ACHN (cell line): Measurements from ENCODE around the gene LTN1.
"Not testable (repeated sequence)": the region's sequence is repeated elsewhere in the genome, so short reads cannot be mapped to it uniquely, and the experiment has no call there.

Experiments
- DNase-seq: peaks from one replicate; pipeline ENCODE4 v3.0.0-alpha.2; 2015
- in situ Hi-C: cut with HindIII; loops from 2 replicates; pipeline ENCODE4 v1.10.0; 2017; ENCODE audit warnings: low sequenced_read_pairs, low pct_ligation_motif_present, low pct_unique_long_range_greater_than_20kb

Gene LTN1

GRCh38 chr21:29002442-29003144 lies 9.9 kb upstream of the LTN1 start:
- in situ Hi-C loops = no loop called here
- peak; percentile 93 for DNase-seq

- no peak for DNase-seq
- in situ Hi-C loops = no loop called here
Observed at GRCh38 chr21:28993293-28993629, 584 bp upstream of the LTN1 start.

- DNase-seq = peak; percentile 21
- in situ Hi-C loops = no loop called here
Observed at GRCh38 chr21:28991861-28992525, 684 bp downstream of the LTN1 start.

DNA sequence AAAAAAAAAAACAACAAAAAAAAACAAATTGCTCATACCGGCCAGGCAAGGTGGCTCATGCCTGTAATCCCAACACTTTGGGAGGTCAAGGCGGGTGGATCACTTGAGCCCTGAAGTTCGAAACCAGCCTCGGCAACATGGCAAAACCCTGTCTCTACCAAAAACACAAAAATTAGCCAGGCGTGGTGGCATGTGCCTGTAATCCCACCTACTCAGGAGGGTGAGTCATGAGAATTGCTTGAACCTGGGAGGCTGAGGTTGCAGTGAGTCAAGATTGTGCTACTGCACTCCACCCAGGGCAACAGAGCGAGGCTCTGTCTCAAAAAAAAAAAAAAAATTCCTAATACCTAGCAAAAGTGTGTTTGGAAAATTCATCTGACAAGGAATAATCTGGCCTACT lies 4.5 kb downstream of the LTN1 start:
- in situ Hi-C loops = not testable (repeated sequence)
- DNase-seq = peak; percentile 70

DNA sequence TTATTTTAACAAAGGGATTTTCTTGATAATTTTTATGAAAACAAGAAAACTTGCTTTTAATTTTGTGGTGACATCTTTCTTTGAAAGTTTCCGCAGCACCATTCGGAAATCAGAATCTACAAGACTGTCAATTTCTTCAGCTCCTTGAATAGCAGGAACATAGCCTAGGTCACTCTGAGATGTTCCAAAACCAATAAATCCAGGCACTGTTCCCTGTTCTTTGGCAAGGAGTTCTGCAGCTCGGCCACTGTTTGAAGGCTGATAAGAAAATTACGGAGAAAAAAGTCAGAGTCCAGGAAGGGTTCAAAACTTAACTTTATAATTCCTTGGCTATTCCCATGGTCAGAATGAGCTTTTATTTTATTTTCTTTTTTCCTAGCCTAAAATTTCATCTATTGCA lies 6.0 kb downstream of the LTN1 start:
- in situ Hi-C loops = no loop called here

GRCh38 chr21:28982637-28983036 lies 10.0 kb downstream of the LTN1 start:
- no peak for DNase-seq
- in situ Hi-C loops = no loop called here

More for the DNA sequence above, 6.0 kb downstream of the LTN1 start:
- DNase-seq = no peak

DNA sequence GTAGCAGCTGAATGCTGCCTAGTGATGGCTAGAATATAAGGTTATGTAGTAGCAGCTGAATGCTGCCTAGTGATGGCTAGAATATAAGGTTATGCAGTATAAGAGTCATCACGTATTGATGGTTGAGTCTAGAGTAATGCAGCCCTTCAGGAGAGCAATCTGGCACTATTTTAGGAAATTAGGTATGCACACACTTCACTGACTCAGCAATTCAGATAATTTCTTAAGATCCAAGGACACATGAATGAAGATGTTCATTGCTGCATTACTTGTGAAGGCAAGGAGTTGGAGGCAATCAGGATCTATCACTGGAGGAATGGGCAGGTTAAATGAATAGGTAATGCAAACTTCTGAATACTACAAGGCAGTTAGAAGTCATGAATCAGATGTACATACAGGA lies 13.6 kb downstream of the LTN1 start:
- no peak for DNase-seq
- in situ Hi-C loops = no loop called here

- in situ Hi-C loops = no loop called here
- DNase-seq = no peak
Observed at GRCh38 chr21:28975397-28975796, 17.3 kb downstream of the LTN1 start.

- no peak for DNase-seq
- in situ Hi-C loops = no loop called here
Observed at GRCh38 chr21:28974531-28975227, 18.0 kb downstream of the LTN1 start.

- DNase-seq = no peak
- in situ Hi-C loops = no loop called here
Observed at GRCh38 chr21:28972398-28972797, 20.3 kb downstream of the LTN1 start.

DNA sequence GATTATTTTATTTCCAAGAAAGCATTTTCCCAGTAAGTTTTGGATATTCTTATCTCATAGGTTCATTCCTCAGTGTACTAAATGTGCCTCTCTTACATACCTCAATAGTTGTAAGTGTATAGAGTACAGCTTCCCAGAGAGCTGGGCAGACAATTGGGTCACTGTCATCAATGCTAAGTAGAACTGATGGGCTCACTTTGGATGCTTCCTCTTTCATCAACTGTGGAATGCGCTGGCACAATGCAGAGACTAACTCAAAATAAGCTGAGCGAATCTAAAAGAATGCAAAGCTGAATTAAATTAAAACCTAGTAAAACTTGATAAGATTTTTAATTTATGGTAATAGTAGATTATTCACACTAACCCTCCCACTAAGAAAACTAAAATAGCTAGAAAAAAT lies 21.5 kb downstream of the LTN1 start:
- no peak for DNase-seq
- in situ Hi-C loops = no loop called here

DNA sequence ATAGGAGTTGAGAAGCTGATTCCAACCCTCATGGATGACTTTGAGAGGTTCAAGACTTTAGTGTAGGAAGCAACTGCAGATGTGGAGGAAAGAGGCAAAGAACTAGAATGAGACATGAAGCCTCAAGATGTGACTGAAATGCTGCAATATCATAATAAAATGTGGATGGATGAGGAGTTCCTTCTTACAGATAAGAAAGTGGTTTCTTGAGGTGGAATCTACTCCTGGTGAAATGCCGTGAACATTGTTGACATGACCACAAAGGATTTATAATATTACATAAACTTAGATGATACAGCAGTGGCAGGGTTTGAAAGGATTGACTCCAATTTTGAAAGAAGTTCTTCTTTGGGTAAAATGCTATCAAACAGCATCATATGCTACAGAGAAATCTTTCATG lies 28.8 kb downstream of the LTN1 start:
- in situ Hi-C loops = no loop called here
- no peak for DNase-seq

DNA sequence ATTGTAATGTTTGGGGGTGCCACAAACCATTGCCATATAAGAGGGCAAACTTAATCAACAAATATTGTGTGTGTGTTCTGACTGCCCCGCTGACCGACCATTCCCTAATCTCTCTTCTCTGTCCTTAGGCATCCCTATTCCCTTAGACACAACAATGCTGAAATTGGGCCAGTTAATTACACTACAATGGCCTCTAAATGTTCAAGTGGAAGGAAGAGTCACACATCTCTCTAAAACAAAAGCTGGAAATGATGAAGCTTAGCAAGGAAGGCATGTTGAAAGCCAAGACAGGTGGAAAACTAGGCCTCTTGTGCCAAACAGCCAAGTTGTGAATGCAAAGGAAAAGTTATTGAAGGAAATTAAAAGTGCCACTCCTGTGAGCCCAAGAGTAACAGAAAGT lies 30.2 kb downstream of the LTN1 start:
- in situ Hi-C loops = no loop called here
- no peak for DNase-seq

DNA sequence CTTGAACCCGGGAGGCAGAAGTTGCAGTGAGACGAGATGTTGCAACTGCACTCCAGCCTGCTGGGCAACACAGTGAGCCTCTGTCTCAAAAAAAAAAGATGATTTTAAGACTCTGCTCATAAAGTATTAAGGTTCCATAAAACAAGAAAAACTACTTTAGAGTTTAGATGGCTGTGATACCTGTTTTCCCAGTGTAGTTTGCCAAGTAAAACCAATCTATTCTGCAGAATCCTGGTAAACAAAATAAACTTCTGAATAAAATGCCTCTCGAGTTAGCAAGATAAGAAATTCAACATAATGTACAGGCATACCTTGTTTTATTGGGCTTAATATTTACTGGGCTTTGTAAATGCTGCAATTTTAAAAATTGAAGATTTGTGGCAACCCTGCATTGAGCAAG lies 30.8 kb downstream of the LTN1 start:
- no peak for DNase-seq
- in situ Hi-C loops = no loop called here

DNA sequence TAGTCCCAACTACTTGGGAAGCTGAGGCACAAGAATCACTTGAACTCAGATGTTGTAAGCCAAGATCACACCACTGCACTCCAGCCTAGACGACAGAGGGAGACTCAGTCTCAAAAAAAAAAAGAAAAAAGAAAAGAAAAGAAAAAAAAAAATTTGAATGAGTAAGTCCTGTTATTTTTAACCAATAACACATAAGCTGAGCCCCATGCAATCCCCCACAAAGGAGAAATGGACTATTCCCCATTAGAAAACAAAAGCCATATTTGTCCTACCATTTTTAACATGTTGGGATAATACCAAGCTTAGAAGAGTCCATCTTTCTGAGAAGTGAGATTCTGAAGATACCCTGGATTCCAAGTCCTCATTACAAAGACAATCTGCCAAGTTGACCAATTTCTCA lies 32.4 kb downstream of the LTN1 start:
- no peak for DNase-seq
- in situ Hi-C loops = no loop called here

GRCh38 chr21:28959367-28960099 lies 33.1 kb downstream of the LTN1 start:
- peak; percentile 88 for DNase-seq
- in situ Hi-C loops = no loop called here

DNA sequence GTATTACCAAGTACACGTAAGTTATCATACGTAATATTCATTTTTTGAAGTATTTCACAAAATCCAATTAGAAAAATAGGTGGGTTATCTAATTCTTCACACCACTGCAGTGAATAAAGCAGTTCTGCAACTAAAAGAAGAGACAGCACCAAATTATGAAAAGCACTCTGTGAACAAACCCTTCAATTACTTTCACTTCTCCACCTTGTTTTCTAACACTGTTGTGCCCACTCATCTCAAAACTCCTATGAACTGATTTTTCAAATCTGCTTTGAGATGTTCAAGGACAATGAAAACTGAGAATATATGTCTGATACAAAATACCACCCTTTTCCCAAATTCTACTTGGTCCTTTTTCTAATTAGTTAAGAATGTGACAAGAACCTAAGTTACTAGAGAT lies 39.4 kb downstream of the LTN1 start:
- no peak for DNase-seq
- in situ Hi-C loops = no loop called here

DNA sequence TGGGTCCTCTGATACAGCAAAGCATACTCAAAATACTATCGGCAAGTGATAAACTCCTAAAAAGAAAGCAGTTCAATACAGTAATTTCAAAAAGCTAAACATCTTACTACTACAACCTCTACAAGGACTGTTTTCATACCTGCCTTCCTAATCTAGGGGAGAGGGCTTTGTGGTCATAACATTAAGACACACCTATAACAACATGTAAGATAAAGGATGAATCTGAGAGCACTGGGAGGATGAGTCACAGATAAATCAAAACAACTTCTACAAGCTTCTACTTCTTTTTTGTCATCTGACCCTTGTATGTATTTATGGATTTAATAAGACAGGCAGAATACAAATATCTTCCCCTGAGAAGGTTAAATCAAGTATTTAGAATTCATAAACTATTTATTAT lies 40.0 kb downstream of the LTN1 start:
- in situ Hi-C loops = no loop called here

GRCh38 chr21:28949318-28949717 lies 43.4 kb downstream of the LTN1 start:
- no peak for DNase-seq
- in situ Hi-C loops = no loop called here

More for the DNA sequence above, 40.0 kb downstream of the LTN1 start:
- no peak for DNase-seq
